ENCODE data around the gene TNFSF15. TPM values are rescaled to one million over a fixed set of nuclear protein-coding genes. Genes with fewer than 3 reads are reported as not detected.

Gene TNFSF15
- under 1 TPM; 0.06 to 0.83 (median 0.25) TPM for total RNA-seq

GRCh38 chr9:114805670-114806525 is at the start of gene TNFSF15:
Gene TNFSF15, minus strand, starts transcription at chr9:114806039. Its CDS starts 27 bp downstream, at chr9:114806012.
- WGBS: 40% methylated on average over 7 of the region's 8 CpGs
- Histone ChIP-seq H3K4me1 (peaks cover 0 to 20% (median 15%) of the 10 kb centered on the region in 4 donors), H3K36me3 (no peaks in the 10 kb centered on the region), H3K27ac (replicated peaks in 1 of 4) (no peak within 1 kb of the TSS), H3K4me3 (peak within 1 kb of the TSS in 3 of 4 donors; percentile 0 to 12 (median 8)), H3K9me3 (no peaks in the 10 kb centered on the region), H3K27me3 (no peaks in the 10 kb centered on the region)
- intact Hi-C loops (cut with DNase I): no loop called here
- no peak for DNase-seq (ENCODE audit: extremely low spot score)
- no peak for TF ChIP-seq CTCF (IDR thresholded peaks at IDR 0.05)
- no peak for TF ChIP-seq EP300 (IDR thresholded peaks at IDR 0.05)
- TF ChIP-seq POLR2AphosphoS5 (IDR thresholded peaks at IDR 0.05): no peak
- no peak for TF ChIP-seq POLR2A (IDR thresholded peaks at IDR 0.05; ENCODE audit: low read depth)

GRCh38 chr9:114855488-114855887 is 49.6 kb upstream of the TNFSF15 start:
- no peak overlapping the region for H3K4me3 ChIP-seq
- H3K27ac ChIP-seq (replicated peaks in 1 of 4): no peak overlapping the region
- TF ChIP-seq POLR2A (IDR thresholded peaks at IDR 0.05; ENCODE audit: low read depth) (no peak), EP300 (IDR thresholded peaks at IDR 0.05) (no peak), POLR2AphosphoS5 (IDR thresholded peaks at IDR 0.05) (no peak), CTCF (IDR thresholded peaks at IDR 0.05) (no peak)
- 47% methylated on average over 2 of the region's 2 CpGs for WGBS
- DNase-seq (ENCODE audit: extremely low spot score): no peak
- H3K9me3 ChIP-seq: no peaks in the 10 kb centered on the region
- peaks cover 0 to 14% (median 3%) of the 10 kb centered on the region in 4 donors for H3K4me1 ChIP-seq
- no peaks in the 10 kb centered on the region for H3K27me3 ChIP-seq
- intact Hi-C loops (cut with DNase I): no loop called here
- no peaks in the 10 kb centered on the region for H3K36me3 ChIP-seq

- no peak for DNase-seq (ENCODE audit: extremely low spot score)
- intact Hi-C loops (cut with DNase I): no loop called here
- H3K27me3 ChIP-seq: no peaks in the 10 kb centered on the region
- no peak overlapping the region for H3K4me3 ChIP-seq
- H3K9me3 ChIP-seq: no peaks in the 10 kb centered on the region
- 93% methylated on average over 7 of the region's 7 CpGs for whole genome bisulfite sequencing
- no peaks in the 10 kb centered on the region for H3K36me3 ChIP-seq
- H3K4me1 ChIP-seq: peaks cover 0 to 14% (median 3%) of the 10 kb centered on the region in 4 donors
- H3K27ac ChIP-seq (replicated peaks in 1 of 4): no peak overlapping the region
- TF ChIP-seq CTCF (IDR thresholded peaks at IDR 0.05) (no peak), POLR2A (IDR thresholded peaks at IDR 0.05; ENCODE audit: low read depth) (no peak), EP300 (IDR thresholded peaks at IDR 0.05) (no peak), POLR2AphosphoS5 (IDR thresholded peaks at IDR 0.05) (no peak)
Measured at GRCh38 chr9:114854736-114855355, 49.0 kb upstream of the TNFSF15 start.

GRCh38 chr9:114853071-114853855 is 47.4 kb upstream of the TNFSF15 start:
- no peak for DNase-seq (ENCODE audit: extremely low spot score)
- Histone ChIP-seq H3K27me3 (no peaks in the 10 kb centered on the region), H3K36me3 (no peaks in the 10 kb centered on the region), H3K4me1 (peaks cover 0 to 14% (median 3%) of the 10 kb centered on the region in 4 donors), H3K4me3 (no peak overlapping the region), H3K9me3 (no peaks in the 10 kb centered on the region), H3K27ac (replicated peaks in 1 of 4) (no peak overlapping the region)
- TF ChIP-seq CTCF (IDR thresholded peaks at IDR 0.05) (no peak), EP300 (IDR thresholded peaks at IDR 0.05) (no peak), POLR2AphosphoS5 (IDR thresholded peaks at IDR 0.05) (no peak), POLR2A (IDR thresholded peaks at IDR 0.05; ENCODE audit: low read depth) (no peak)
- WGBS: 89% methylated on average over 3 of the region's 3 CpGs
- intact Hi-C loops (cut with DNase I): no loop called here
